GM06990 (cell line): ENCODE results near the gene P2RY8.

Source experiments
- DNase-seq: peaks from one replicate; pipeline ENCODE4 v3.0.0-alpha.2; 2011; ENCODE audit not compliant: insufficient read length; ENCODE audit errors: extremely low read depth
- H3K27me3 ChIP-seq: replicated peaks from 2 replicates; pipeline ENCODE4 v1.6.0; 2011; ENCODE audit warnings: low read length; ENCODE audit not compliant: control insufficient read depth, insufficient read depth
- H3K36me3 ChIP-seq: 2 replicates; pipeline ENCODE4 v1.5.1; 2011; ENCODE audit warnings: low read length; ENCODE audit not compliant: control insufficient read depth, insufficient read depth
- H3K4me3 ChIP-seq: replicated peaks from 2 replicates; pipeline ENCODE4 v1.5.1; 2011; ENCODE audit warnings: low read depth, mild to moderate bottlenecking, control low read depth, low read length
- TF ChIP-seq, protein P1 (sequence below): IDR thresholded peaks from 2 replicates; pipeline ENCODE4 v1.5.1; 2011; ENCODE audit warnings: low read length, control low read depth, mild to moderate bottlenecking, inconsistent platforms; ENCODE audit not compliant: insufficient read depth, poor library complexity, severe bottlenecking

P2RY8 gene

DNA sequence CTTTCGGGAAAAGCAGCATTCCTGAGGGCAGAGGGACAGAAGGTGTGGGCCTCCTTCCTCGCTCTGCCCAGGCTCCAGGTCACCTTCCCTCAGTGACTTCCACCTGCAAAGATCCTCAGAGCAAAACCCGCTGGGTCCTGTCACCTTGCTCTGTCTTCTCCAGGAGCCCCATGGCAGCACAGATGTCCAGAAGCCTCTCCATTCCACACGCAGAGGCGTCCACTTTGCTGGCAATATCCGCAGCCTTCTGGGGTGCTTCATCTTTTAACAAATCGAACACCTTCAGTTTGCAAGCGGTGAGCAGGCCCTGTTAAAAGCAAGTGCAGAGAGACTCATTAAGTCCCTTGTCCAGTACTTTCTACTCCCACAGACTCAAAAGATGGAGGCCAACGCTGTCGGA is 111.6 kb downstream of the P2RY8 start:
- DNase-seq: no peak
- TF ChIP-seq, protein P1, sequence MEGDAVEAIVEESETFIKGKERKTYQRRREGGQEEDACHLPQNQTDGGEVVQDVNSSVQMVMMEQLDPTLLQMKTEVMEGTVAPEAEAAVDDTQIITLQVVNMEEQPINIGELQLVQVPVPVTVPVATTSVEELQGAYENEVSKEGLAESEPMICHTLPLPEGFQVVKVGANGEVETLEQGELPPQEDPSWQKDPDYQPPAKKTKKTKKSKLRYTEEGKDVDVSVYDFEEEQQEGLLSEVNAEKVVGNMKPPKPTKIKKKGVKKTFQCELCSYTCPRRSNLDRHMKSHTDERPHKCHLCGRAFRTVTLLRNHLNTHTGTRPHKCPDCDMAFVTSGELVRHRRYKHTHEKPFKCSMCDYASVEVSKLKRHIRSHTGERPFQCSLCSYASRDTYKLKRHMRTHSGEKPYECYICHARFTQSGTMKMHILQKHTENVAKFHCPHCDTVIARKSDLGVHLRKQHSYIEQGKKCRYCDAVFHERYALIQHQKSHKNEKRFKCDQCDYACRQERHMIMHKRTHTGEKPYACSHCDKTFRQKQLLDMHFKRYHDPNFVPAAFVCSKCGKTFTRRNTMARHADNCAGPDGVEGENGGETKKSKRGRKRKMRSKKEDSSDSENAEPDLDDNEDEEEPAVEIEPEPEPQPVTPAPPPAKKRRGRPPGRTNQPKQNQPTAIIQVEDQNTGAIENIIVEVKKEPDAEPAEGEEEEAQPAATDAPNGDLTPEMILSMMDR: no peak
- no peaks in the 10 kb centered on the region for H3K27me3 ChIP-seq
- no peak overlapping the region for H3K4me3 ChIP-seq
- peaks cover 13% of the 10 kb centered on the region for H3K36me3 ChIP-seq

GRCh38 chrX:1424147-1424851 is 112.7 kb downstream of the P2RY8 start:
- no peak for DNase-seq
- no peaks in the 10 kb centered on the region for H3K27me3 ChIP-seq
- no peak overlapping the region for H3K4me3 ChIP-seq
- peaks cover 13% of the 10 kb centered on the region for H3K36me3 ChIP-seq
- TF ChIP-seq, protein P1: no peak

DNA sequence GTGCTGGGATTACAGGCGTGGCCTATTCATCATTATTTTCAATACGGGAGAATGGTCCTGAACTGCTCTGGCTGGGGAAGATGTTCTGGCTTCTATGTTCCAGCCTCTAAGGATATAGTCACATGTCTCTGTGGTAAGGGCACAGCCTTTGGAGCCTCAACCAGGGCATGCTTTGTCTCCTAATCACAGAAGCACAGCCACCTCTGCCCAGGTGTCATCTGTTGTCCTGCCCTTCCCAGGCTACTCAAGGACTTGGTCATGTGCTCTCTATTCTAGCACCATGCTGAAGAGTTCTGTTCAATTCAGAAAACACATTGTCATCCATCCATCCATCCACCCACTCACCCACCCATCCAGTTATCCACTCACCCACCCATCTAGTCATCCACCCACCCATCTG is 113.8 kb downstream of the P2RY8 start:
- Histone ChIP-seq H3K27me3 (no peaks in the 10 kb centered on the region), H3K36me3 (peaks cover 13% of the 10 kb centered on the region), H3K4me3 (no peak overlapping the region)

GRCh38 chrX:1422135-1422465 is 114.9 kb downstream of the P2RY8 start:
- TF ChIP-seq, protein P1: no peak
- Histone ChIP-seq H3K27me3 (no peaks in the 10 kb centered on the region), H3K4me3 (no peak overlapping the region), H3K36me3 (peaks cover 18% of the 10 kb centered on the region)
- no peak for DNase-seq

More for the DNA sequence above, 113.8 kb downstream of the P2RY8 start:
- no peak for DNase-seq
- TF ChIP-seq, protein P1: no peak

DNA sequence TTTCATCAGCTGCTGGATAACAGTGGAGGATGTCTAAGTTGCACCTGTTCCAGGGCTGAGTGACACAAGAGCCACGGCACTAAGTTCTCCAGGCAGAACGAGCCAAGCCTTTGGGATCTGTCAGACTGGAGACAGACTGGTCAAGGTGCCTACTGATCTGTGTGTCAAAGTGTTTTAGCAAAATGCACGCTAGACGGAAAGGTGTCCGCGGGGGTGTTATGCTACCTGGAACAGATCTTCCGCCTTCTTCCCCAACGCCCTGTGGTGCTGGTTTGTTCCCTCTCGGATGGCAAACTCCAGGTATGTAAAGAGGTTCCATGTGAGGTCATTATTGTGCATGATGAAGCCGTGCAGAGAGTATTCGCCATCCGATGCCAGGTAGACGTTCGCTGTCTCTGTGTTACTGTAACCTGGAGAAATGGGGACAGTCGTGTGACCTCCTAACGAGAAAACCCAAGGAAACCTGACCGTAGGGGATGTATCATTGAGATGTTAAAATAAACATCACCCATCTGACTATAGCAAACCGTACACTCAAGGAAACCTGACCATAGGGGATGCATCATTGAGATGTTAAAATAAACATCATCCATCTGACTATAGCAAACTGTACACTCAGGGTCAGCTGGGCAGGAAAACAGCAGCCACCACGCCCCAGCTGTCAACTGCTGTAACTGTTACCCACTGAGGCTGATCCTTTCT is 115.4 kb downstream of the P2RY8 start:
- H3K36me3 ChIP-seq: peaks cover 21% of the 10 kb centered on the region
- TF ChIP-seq, protein P1: no peak
- no peaks in the 10 kb centered on the region for H3K27me3 ChIP-seq
- H3K4me3 ChIP-seq: no peak overlapping the region
- DNase-seq: no peak
